Measurements from ENCODE around the gene C1QTNF5.

The C1QTNF5 gene

DNA sequence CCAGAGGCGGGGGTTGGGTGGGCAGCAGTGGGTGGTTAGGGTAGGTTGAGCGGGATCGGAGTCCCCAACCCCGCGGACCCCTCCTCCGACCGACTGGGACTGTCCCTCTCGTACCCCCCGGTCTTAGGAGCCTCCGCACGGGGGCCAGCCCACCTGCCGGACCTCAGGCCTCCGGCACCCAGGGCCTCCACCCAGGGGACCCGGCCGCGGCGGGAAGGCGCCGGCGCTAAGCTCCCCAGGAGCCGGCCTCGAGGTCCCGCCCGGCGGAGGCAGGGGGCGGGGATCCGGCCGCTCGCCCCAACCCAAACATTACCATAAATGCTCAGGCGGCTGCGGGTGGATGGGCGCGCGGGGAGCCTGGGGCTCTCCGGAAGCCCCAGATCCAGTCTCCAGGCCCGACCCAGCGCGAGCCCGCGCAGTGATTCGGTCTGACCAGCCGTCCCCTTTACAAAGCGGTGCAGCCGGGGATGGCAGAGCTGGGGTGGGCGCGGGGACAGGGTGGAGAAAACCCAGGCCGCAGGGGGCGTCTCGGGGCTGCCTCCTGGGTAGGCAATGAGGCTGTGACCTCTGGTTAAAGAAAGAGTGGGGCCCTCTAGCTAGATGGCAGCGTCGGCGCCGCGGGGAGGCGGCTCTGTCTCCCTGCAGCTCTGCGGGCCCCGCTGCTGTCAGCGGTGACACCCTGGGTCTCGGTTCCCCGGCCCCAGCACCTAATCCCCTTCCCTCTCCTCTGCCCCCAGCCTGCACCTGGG, 19.7 kb downstream of the C1QTNF5 start:
- peak overlapping the region in 1 of 2 donors; percentile 62 for H3K4me3 ChIP-seq (ENCODE audit: low read length in 2 of 2)
- no peak overlapping the region for H3K4ac ChIP-seq (ENCODE audit: low read length)

DNA sequence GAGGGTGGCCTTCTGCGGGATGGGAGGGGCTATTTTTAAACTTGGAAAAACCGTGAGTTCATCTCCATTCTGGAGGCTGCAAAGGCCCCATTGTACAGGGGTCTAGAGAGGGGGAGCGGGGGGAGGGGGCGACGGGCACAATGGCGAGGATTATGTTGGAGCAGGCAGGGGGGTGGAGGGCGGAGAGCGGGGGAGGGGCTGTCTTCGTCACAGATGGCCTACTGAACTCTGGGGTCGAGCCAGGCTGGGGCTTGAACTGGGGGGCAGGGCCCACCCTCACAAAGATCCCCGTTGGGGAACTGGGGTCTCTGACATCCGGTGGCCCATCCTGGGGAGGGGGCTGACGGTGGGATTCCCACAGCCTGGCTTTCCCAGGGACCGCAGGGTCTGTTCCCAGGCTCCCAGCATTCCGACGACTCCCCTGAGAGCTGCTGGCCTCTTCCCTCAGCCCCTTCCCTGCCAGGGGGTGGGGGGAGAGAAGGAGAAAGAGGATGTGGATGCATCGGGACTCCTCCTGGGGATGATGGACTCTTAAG, 20.4 kb downstream of the C1QTNF5 start:
- H2BK15ac ChIP-seq (ENCODE audit: low read length), result peak overlapping the region; percentile 86
- peak overlapping the region; percentile 49 for H2BK120ac ChIP-seq (ENCODE audit: low read depth, low read length)
- H3K23ac ChIP-seq (ENCODE audit: low read depth, low read length, poor library complexity), result peak overlapping the region; percentile 80
- peaks cover 6 to 27% (median 13%) of the 10 kb centered on the region in 3 experiments for H3K27me3 ChIP-seq (ENCODE audit: control insufficient read depth in 3 of 3, insufficient read depth in 3 of 3, low read depth in 1 of 3, low read length in 3 of 3)
- no peak overlapping the region for H3K4ac ChIP-seq (ENCODE audit: low read length)
- peak overlapping the region; percentile 79 for H3K9ac ChIP-seq (ENCODE audit: low read depth, low read length, poor library complexity)
- peak overlapping the region; percentile 98 for H3K18ac ChIP-seq (ENCODE audit: low read length)
- peaks cover 43 to 45% of the 10 kb centered on the region in 2 donors for H3K4me1 ChIP-seq (ENCODE audit: control insufficient read depth in 2 of 2, insufficient read depth in 1 of 2, low read depth in 1 of 2, low read length in 2 of 2)
- H2AK5ac ChIP-seq (ENCODE audit: low read depth, low read length), result peak overlapping the region; percentile 77
- DNase-seq (ENCODE audit: low spot score), result no peak
- H2BK12ac ChIP-seq (ENCODE audit: low read length), result peak overlapping the region; percentile 89
- no peak overlapping the region for H3K14ac ChIP-seq (ENCODE audit: low read length)
- peak overlapping the region; percentile 74 for H4K91ac ChIP-seq (ENCODE audit: low read depth, low read length, poor library complexity)
- WGBS, 2 donors (ENCODE audit: extremely low coverage in 2 of 2, insufficient read length in 2 of 2, insufficient replicate concordance in 1 of 2), result no CpG with 5 or more reads among the region's 17 CpGs
- no peaks in the 10 kb centered on the region for H3K9me3 ChIP-seq (replicated peaks in 1 of 2; ENCODE audit: control insufficient read depth in 2 of 2, insufficient read depth in 1 of 2, low read depth in 1 of 2, low read length in 2 of 2)
- peak overlapping the region; percentile 73 for H3K27ac ChIP-seq (replicated peaks; ENCODE audit: low read length)
- no peaks in the 10 kb centered on the region for H3K36me3 ChIP-seq (replicated peaks in 1 of 2; ENCODE audit: control insufficient read depth in 2 of 2, insufficient read depth in 2 of 2, low read length in 2 of 2)
- no peaks in the 10 kb centered on the region for H3K79me1 ChIP-seq (ENCODE audit: low read depth, low read length)
- H2BK5ac ChIP-seq (ENCODE audit: low read length), result peak overlapping the region; percentile 91
- no peak overlapping the region for H4K8ac ChIP-seq (ENCODE audit: low read depth, low read length)
- H3K4me2 ChIP-seq (ENCODE audit: insufficient read depth, low read length, poor library complexity, severe bottlenecking), result peak overlapping the region; percentile 58
- peak overlapping the region; percentile 90 for H2AFZ ChIP-seq (ENCODE audit: low read length)
- peak overlapping the region in 1 of 2 donors; percentile 62 for H3K4me3 ChIP-seq (ENCODE audit: low read length in 2 of 2)

More for the DNA sequence above, 19.7 kb downstream of the C1QTNF5 start:
- H3K9ac ChIP-seq (ENCODE audit: low read depth, low read length, poor library complexity), result peak overlapping the region; percentile 87
- H3K36me3 ChIP-seq (replicated peaks in 1 of 2; ENCODE audit: control insufficient read depth in 2 of 2, insufficient read depth in 2 of 2, low read length in 2 of 2), result no peaks in the 10 kb centered on the region
- H3K27ac ChIP-seq (replicated peaks; ENCODE audit: low read length), result peak overlapping the region; percentile 73
- H2BK15ac ChIP-seq (ENCODE audit: low read length), result peak overlapping the region; percentile 86
- peaks cover 2 to 21% (median 7%) of the 10 kb centered on the region in 3 experiments for H3K27me3 ChIP-seq (ENCODE audit: control insufficient read depth in 3 of 3, insufficient read depth in 3 of 3, low read depth in 1 of 3, low read length in 3 of 3)
- H3K4me1 ChIP-seq (ENCODE audit: control insufficient read depth in 2 of 2, insufficient read depth in 1 of 2, low read depth in 1 of 2, low read length in 2 of 2), result peaks cover 37 to 38% of the 10 kb centered on the region in 2 donors
- no peak for DNase-seq (ENCODE audit: low spot score)
- peak overlapping the region; percentile 96 for H2BK12ac ChIP-seq (ENCODE audit: low read length)
- H4K8ac ChIP-seq (ENCODE audit: low read depth, low read length), result no peak overlapping the region
- H3K14ac ChIP-seq (ENCODE audit: low read length), result peak overlapping the region; percentile 85
- H3K23ac ChIP-seq (ENCODE audit: low read depth, low read length, poor library complexity), result peak overlapping the region; percentile 69
- peak overlapping the region; percentile 49 for H2BK120ac ChIP-seq (ENCODE audit: low read depth, low read length)
- peak overlapping the region; percentile 90 for H2AFZ ChIP-seq (ENCODE audit: low read length)
- peak overlapping the region; percentile 91 for H2BK5ac ChIP-seq (ENCODE audit: low read length)
- H4K91ac ChIP-seq (ENCODE audit: low read depth, low read length, poor library complexity), result peak overlapping the region; percentile 74
- WGBS, 2 donors (ENCODE audit: extremely low coverage in 2 of 2, insufficient read length in 2 of 2, insufficient replicate concordance in 1 of 2), result no CpG with 5 or more reads among the region's 60 CpGs
- H3K18ac ChIP-seq (ENCODE audit: low read length), result peak overlapping the region; percentile 98
- peak overlapping the region; percentile 58 for H3K4me2 ChIP-seq (ENCODE audit: insufficient read depth, low read length, poor library complexity, severe bottlenecking)
- peak overlapping the region; percentile 77 for H2AK5ac ChIP-seq (ENCODE audit: low read depth, low read length)
- no peaks in the 10 kb centered on the region for H3K9me3 ChIP-seq (replicated peaks in 1 of 2; ENCODE audit: control insufficient read depth in 2 of 2, insufficient read depth in 1 of 2, low read depth in 1 of 2, low read length in 2 of 2)
- H3K79me1 ChIP-seq (ENCODE audit: low read depth, low read length), result no peaks in the 10 kb centered on the region

- H3K9ac ChIP-seq (ENCODE audit: low read depth, low read length, poor library complexity), result peak overlapping the region; percentile 79
- H3K4me1 ChIP-seq (ENCODE audit: control insufficient read depth in 2 of 2, insufficient read depth in 1 of 2, low read depth in 1 of 2, low read length in 2 of 2), result peaks cover 46 to 48% of the 10 kb centered on the region in 2 donors
These were observed 20.9 kb downstream of the C1QTNF5 start for GRCh38 chr11:119319700-119320239.

More at GRCh38 chr11:119319700-119320239, 20.9 kb downstream of the C1QTNF5 start:
- Histone ChIP-seq H3K18ac (ENCODE audit: low read length) (peak overlapping the region; percentile 91), H2AK5ac (ENCODE audit: low read depth, low read length) (peak overlapping the region; percentile 47), H2AFZ (ENCODE audit: low read length) (peak overlapping the region; percentile 90), H2BK120ac (ENCODE audit: low read depth, low read length) (peak overlapping the region; percentile 40), H3K23ac (ENCODE audit: low read depth, low read length, poor library complexity) (peak overlapping the region; percentile 80), H3K27me3 (ENCODE audit: control insufficient read depth in 3 of 3, insufficient read depth in 3 of 3, low read depth in 1 of 3, low read length in 3 of 3) (peaks cover 6 to 33% (median 15%) of the 10 kb centered on the region in 3 experiments), H3K4me3 (ENCODE audit: low read length in 2 of 2) (no peak overlapping the region), H3K36me3 (replicated peaks in 1 of 2; ENCODE audit: control insufficient read depth in 2 of 2, insufficient read depth in 2 of 2, low read length in 2 of 2) (no peaks in the 10 kb centered on the region), H3K79me1 (ENCODE audit: low read depth, low read length) (no peaks in the 10 kb centered on the region), H3K9me3 (replicated peaks in 1 of 2; ENCODE audit: control insufficient read depth in 2 of 2, insufficient read depth in 1 of 2, low read depth in 1 of 2, low read length in 2 of 2) (no peaks in the 10 kb centered on the region), H2BK5ac (ENCODE audit: low read length) (peak overlapping the region; percentile 62), H3K4ac (ENCODE audit: low read length) (no peak overlapping the region), H4K8ac (ENCODE audit: low read depth, low read length) (no peak overlapping the region), H2BK15ac (ENCODE audit: low read length) (peak overlapping the region; percentile 76), H4K91ac (ENCODE audit: low read depth, low read length, poor library complexity) (no peak overlapping the region), H3K27ac (replicated peaks; ENCODE audit: low read length) (peak overlapping the region; percentile 44), H3K4me2 (ENCODE audit: insufficient read depth, low read length, poor library complexity, severe bottlenecking) (no peak overlapping the region), H2BK12ac (ENCODE audit: low read length) (peak overlapping the region; percentile 89), H3K14ac (ENCODE audit: low read length) (no peak overlapping the region)
- DNase-seq (ENCODE audit: low spot score), result no peak
- no CpG with 5 or more reads among the region's 11 CpGs for WGBS, 2 donors (ENCODE audit: extremely low coverage in 2 of 2, insufficient read length in 2 of 2, insufficient replicate concordance in 1 of 2)
